HG03159 (cell line): ENCODE results near the gene ETS1.

Experiments
- ATAC-seq: cut with Tn5 transposase; IDR thresholded peaks from one replicate; pipeline ENCODE4 v1.9.1; 2021; ENCODE audit warnings: mild to moderate bottlenecking, moderate library complexity; ENCODE audit not compliant: unreplicated experiment

Gene ETS1

DNA sequence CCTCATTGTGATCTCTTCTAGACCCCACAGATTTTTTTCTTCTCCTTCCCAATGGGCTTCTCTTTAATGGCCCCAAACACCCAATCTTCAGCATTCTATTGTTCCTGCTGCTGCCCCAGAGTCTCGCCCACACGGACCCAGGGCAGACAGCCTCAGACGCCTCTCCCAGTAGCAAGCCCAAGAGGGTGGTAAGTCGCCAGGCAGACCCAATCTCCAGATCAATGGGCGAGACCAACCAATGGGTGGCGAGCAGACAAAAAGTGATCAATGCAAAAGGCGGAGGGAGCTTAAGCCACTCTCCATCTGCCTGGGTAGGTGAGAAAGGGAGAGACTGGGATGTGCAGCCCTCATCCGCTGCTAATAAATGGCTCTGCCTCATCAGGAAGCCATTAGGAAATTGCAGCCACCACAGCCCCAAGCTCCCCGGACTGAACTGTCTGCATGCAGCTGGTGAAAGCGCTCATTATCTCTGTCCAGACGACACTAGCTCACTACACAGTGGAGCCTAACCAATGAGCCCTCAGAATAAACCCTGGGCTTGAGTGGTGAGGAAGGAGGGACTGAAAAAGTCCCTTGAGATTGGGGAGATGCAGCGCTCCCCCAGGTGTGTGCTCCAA is 81.8 kb downstream of the ETS1 start:
- ATAC-seq: no peak

DNA sequence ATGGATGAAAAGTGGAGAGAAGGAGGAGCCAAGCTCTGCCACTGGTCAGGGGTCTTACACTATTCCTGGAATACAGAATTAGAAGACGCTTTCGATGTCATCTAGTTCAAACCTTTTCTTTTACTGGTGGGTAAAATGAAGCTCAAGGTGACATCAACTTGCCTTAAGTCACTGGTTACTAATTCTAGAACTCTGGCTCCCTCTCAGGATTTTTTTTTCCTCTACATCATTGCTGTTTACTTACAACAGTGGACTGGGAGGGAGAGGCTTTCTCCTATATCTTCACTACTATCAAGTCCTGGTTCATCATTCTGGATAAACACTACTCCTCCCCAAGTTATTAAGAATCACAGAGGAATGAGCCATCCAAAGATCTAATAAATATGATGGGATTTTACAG is 82.9 kb downstream of the ETS1 start:
- no peak for ATAC-seq

DNA sequence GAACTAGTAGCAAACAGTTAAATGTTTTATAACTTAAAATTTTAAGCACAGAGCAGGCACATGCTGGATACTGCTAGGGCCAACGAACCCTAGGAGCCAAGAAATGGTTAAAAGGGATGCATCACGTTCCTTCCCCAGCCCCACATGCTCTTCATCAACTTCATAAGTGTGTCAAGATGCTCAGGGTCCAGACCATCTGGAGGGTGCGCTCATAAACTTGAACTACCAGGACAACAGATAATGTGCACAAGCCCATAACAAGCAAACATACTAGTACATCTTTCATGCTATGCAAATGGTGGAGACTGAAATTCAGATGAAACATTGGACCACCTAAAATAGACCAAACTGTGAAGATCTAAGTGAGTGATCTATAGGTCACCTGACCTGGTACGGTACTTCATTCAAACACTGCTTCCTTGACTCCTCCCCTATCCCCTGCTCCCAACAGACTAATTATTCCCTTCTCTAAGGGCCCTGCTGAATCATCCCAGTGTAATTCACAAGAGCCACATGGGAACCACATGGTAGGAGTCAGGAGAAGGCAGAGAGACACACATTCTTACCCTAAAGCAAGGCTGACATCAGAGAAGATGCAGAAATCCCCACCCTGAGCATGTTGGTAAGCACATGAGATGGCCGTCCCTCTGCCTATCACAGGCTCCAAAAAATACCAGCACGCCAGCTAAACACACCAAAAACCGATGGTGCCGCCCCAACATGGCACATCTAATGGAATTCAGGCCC is 83.9 kb downstream of the ETS1 start:
- no peak for ATAC-seq

DNA sequence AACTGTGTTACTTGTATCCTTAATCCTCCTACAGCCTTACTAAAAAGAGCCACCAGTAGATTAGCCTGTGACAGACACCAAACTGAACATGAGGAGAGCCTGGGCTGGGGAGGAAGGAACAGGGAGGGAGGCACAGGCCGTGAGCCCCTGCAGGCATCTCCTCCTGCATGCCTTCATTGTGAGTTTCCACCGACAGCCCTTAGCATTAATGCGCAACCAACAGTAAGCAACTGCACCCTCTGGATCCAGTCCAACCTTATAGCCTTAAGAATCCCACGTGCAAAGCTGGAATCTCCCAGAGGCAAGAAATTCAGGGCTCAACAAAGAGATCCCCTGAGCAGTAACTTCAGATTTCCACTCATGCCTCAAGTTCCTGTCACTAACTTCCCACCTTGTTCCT is 84.6 kb downstream of the ETS1 start:
- no peak for ATAC-seq

DNA sequence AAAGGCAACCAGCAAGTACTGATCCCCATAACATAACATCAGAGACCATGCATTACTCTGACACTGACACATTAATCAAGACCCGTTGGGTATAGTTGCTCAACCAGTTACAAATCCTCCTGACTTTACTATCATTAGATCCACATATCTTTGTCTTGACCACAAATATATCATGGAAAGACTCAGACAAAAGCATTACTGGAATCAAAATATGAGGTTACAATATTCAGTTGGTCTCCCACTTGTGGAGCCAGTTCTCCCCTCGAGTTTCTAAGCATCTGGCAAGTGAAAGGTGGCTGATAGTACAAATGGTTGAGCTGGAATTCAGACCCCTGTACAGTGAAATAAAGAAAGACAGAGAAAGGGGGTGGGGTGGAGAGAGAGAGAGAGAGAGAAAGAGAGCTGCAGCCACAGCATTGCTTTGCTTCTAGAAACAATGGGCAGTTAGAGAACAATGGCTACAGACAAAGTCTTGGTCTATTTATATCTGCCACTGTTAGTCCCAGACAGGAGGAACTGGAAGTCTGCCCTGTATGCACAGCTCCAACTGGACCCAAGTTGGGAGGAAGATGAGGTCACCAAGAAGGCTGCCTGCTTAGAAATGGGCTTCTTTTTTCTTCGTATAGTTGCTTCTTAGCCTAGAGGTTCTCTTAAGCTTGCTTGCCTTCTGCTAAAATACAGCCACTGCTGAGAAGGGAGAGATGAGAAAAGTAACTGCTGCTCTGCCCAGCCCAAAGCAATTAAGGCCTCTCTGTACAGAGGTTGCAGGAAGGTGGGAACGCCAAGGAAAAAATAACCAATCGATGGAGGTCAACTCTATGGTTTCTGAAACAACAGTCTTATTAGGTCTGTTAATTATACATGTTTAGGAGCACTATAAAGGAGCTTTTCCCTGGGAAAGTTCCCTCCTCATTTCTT is 85.5 kb downstream of the ETS1 start:
- no peak for ATAC-seq

DNA sequence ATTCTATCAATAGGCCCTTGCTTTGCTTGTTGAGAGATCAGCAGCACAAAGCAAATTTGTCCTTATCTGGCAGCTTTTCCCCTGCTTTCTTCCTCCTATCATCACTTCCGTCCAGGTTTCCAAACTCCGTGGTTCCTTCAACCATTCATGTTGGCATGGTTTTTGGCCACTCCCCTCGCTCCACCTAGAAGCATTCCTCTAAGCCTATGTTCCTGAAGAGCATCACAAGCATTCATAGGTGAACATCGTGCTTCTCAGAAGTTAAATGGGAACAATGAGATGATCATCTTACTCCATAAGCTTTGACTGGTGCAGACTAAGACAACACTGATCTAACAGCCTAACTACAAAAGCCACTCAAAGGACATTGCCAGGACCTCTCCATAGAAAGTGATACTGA is 86.3 kb downstream of the ETS1 start:
- ATAC-seq: no peak

DNA sequence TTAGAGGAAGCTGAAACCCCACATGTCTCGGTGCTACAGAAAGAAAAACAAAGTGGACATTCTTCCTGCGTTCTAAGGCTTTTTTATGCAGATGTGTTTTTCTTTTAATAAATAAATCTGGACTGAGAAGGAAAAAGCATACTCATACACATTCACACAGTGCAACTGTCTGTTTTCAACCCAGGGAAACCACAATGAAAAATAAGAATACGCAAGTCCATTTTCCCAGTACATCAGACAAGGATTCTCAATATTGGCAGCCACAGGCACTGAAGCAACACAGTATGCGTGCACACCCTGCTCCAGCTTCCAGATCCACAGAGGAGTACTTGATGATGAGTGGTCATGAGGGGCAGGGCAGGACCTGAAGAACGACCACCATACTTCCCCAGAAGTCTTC is 86.9 kb downstream of the ETS1 start:
- ATAC-seq: no peak

DNA sequence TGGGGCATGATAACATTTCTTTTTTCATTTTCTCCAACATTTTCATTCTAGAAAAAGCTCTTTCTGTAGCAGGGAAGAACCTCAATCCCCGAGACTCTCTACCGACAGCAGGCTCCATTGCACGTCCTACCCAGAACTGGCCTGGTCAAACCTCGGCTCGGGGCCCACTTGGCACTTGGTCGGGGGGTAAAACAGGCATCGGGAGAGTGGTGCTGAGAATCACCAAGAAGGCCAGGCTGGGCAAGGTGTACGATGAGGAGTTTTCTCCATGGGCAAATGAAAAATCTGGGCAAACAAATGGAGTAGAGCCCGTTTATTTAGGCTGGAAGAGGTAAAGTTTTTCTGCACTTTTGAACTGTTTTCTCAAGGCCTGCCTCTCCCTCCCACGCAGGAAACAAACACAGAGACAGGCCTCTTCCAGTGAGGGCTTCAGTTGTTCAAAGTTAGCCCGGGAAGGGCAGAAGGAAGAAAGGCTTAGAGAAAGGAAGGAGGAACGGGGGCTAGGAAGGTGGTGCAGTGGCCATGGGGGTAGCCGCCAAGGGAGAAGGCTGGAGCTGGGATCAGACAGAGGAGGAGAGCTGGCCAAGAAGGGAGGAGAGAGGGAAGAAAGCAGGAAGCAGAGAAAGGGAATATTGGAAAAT is 87.6 kb downstream of the ETS1 start:
- ATAC-seq: no peak

DNA sequence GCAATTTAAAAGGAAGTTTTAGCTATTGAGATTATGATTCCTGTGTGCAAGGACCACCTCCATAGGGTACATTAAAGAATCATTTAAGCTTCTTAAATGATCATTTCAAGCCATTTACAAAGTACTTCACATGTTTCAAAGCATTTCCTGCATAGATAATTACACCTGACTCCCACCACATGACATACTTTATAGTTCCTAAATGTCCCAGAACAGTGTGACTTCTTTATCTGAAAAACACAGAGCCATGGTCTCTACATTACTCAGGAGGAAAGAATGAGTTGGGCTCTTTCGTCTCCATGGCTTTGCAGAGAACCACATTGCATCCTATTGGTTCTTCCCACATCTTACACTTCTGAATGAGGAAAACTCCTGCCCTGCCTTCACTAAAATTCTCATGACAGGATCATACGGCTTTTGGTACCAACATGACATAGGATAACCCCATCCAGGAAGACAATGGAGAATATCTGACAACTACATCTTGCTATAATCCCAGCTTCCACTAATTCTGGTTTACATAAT is 88.6 kb downstream of the ETS1 start:
- ATAC-seq: no peak

DNA sequence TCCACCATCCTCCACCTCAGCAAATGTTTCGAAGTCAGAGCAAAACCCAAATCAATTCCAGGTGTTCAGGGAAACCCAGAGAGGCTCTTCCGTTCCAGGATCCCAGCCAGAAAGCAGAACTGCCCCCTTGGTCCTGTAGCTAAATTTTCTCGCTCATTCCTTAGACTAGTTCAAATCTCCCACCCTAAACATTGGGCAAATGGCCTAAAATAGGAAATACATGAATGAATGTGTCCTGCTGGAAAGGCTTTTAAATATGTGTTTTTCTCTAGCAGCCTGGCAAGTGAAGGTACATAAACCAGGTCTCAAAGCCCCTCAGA is 89.6 kb downstream of the ETS1 start:
- no peak for ATAC-seq

DNA sequence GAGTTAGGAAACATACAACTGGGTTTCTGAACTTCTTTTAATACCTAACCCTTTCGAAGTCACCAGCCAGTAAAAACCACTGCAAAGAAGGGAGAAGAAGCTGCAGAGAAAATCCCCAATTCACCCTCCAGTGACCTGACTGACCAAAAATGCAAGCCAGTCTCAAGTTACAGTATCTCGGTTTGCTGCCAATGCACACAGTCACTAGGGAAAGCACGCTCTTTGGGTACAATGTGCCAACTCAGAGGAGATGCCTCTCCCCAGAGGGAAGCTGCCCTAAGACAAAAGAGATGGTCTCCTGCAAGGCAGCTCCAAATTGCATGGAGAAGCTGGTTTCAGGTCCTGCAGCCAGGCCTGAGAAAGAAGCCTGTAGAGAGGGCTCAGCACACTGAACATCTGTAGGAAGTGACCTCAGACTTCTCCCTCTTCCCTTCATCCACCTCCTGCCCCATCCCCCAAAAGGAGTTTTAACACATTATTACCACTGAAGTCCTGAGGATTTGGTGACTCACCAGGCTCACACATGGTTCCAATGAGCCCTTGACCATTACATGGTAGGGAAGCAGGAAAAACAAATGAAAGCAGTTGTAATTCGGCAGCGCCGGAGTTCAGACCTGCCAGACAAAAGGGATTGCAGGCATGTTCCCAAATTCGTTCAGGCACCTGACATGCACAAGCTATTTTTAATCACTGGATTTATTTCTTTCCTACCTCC is 90.1 kb downstream of the ETS1 start:
- ATAC-seq: peak; percentile 66

DNA sequence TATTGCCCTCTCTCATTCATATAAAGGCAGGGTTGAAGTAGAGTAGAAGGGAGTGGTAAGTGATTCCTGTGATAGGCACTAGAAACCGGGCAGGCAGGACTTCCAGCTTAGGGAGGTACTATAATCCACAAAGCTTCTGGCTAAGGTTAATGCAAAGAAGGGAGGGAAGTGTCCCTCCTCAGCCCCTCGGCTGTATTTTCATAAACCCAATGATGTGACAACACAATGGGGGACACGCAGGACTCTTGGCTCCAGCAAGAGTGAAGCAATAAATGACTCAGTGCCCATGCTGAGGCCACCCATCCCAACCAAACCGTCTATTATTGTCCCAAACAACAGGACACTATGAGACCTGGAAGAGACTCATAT is 90.7 kb downstream of the ETS1 start:
- ATAC-seq: peak; percentile 26

DNA sequence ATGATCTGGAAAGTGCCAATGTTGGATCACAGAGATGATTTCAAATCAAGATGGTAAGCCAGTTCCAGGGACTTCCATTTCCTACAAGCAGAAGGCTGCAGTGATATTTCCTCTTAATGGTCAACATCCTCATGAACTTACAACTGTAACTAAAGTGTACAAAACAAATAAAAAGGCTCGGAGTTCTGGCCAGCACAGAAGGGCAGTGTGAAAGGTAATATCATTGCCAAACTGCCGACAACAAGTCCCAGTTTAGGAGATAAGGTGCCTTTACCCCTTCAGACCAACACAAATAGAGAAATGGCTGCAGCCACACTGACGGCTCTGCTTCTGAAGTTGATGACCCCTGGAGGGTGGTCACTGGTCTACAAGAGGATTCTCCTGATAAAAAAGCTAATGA is 91.1 kb downstream of the ETS1 start:
- ATAC-seq: no peak

DNA sequence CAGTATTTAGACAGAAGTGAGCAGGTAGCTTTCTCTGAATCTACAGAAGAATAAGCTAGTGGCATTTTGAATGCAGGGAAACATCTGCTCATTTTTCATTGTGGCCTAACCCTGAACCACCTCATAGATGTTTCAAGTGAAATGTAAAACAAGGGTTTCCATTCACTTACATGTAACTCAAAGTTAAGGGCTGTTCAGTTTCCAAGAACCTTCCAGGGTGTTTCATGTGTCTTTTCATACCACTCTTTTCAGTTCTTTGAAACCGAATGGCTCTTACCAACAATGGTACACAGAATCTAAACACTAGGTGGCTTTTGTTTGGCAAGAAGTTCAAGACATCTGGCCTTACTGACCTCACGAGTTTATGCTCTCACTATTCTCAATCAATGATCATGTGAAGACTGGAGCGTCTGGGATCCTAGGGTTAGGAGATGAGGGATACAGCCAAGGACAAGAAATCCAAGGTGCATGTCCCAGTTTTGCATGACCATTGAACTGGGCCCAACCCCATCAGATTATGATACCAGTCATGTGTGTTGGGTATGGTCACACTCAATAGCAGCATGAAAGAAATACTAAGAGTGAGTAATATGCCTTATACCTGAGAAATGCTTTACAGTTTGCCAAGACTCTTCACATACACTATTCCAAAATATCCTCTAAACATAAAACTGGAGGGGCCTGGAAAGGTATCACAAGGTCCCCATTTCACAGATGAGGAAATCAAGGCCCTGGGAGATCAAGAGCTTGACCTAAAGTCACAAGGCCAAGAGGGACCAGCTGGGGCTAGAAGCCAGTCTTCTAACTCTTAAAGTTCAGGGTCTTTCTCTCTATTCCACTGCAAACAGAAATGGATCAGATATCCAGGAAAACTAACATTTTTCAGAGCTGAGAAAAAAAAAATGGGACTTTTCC is 92.7 kb downstream of the ETS1 start:
- ATAC-seq: no peak

DNA sequence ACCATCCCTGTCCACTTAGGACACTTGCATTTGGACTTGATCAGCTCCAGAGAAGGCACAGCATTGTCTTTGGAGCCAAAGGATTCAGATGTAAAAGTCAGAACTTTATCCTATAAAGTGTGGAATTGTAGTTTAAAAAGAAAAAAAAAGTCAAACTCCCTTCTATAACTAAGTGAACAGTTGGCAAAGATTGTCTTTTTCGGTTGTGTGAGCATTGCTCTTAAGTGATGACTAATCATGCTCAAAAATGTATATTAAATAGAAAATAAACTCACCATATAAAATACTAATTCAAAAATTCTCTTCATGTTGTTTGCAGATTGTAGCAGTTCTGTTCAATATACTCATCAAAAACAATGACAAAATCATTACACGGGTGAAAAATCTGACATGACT is 93.8 kb downstream of the ETS1 start:
- no peak for ATAC-seq

DNA sequence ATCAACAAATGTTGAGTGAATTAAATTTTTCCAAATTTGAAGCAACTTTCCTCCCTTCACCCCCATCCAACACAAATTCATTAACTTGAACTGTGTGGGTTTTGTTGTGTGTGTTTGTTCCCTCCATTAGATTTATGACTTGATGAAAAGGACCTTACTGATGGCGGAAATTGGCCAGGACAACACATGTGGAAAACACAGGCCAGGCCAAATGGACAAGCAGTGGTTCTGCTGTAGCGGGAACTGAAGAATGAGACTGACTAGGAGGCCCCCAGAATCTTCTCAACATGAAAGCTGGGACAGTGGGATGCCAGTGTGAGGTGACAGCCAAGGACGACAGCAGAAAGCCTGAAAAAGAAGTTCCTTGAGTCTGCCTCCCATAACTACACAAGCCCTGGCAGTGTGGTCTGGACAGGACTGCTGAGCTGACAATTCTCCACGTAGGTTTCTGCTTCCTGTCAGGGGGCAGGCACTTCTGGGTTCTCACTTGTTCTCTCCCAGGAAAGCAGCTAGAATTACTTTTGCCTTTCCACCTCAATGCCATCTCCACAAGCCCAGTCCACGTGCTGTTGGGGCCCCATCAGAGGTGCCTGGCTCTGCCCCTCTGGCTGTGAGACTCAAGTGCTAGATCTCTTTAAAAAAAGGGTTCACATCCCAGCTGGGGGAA is 94.3 kb downstream of the ETS1 start:
- ATAC-seq: no peak

DNA sequence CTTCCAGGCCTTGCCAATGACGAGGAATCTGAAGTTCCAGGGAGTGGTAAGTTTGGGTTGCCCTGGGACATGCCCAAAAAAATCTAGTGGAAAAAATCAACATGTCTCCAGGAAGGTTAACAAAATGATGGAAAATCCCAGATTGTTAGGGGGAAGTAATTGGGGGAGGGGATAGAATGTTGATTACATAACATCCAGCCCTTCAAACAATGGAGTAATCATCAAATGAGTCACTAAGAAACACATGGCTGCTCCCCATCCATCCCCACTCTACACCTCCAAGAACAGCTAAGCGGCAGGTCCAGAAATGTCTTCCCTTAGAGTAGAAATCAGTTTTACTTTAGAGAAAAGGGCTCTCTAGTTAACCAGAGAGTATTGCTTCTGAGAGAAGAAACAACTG is 94.9 kb downstream of the ETS1 start:
- ATAC-seq: no peak

DNA sequence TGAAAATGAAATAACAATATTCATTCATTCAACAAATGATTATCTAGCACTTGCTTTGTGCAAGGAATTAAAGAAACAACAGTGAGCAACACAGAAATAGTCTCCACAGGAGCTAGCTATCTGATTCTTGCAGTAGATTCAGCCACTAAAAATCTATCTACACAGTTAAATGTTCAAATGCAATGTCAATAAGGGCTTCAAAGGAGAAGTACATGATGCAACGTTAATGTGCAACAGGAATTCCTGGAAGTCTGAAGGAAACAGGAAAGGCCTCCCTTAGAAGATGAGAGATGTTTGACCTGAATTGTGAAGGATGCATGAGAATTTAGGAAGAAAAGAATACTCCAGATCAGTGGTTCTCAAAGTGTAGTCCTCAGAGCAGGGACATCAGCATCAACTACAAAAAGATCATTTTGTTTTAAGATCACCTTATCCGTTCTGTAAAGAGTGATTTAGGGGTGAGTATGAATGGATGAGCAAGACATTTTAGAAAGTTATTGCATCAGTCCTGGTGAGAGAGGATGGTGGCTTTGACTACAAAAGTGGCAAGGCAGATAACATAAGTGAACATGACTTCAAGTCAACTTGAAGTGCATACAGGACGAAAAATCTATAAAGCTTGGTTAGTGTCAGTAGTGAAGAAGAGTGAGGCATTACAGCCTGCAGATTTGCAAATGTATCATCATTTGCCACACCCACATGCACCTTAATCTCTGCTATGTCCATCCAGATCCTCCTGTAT is 96.0 kb downstream of the ETS1 start:
- no peak for ATAC-seq
